Adrenal gland (tissue), 5 donors: Measurements from ENCODE around the gene IL1A.

Experiments
- POLR2A ChIP-seq, 2 donors: fragments of 450-650 bp; IDR thresholded peaks; one replicate each; pipeline ENCODE4 v1.6.1; 2017; ENCODE audit warnings: antibody characterized with exemption in 2 of 2, mild to moderate bottlenecking in 2 of 2, moderate library complexity in 1 of 2
- TF ChIP-seq, protein P1 (sequence below), 6 experiments: fragments of 450-650 bp in 4 of 6; fragments of 200-600 bp in 2 of 6; sonication (generic) in 1 of 6; IDR thresholded peaks; 1 replicate in 5 of 6; 2 replicates in 1 of 6; pipeline versions ENCODE4 v1.5.1 to v1.8.0; 2016 to 2021; ENCODE audit warnings: antibody characterized with exemption in 6 of 6, mild to moderate bottlenecking in 2 of 6, moderate library complexity in 1 of 6
- donor health status: DM: no; HTN: no; CAD: no.

DNA sequence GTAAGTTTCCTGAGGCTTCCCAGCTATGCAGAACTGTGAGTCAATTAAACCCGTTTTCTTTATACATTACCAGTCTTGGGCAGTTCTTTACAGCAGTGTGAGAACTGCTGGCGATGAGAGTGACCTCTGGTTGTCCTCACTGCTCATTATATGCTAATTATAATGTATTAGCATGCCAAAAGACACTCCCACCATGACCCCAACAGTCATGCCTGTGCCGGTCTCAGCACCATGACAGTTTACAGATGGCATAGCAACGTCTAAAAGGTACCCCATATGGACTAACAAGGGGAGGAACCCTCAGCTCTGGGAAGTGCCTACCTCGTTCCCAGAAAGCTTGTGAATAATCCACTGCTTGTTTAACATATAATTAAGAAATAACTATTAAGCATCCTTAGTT, 8.1 kb upstream of the IL1A start:
- TF ChIP-seq, protein P1, sequence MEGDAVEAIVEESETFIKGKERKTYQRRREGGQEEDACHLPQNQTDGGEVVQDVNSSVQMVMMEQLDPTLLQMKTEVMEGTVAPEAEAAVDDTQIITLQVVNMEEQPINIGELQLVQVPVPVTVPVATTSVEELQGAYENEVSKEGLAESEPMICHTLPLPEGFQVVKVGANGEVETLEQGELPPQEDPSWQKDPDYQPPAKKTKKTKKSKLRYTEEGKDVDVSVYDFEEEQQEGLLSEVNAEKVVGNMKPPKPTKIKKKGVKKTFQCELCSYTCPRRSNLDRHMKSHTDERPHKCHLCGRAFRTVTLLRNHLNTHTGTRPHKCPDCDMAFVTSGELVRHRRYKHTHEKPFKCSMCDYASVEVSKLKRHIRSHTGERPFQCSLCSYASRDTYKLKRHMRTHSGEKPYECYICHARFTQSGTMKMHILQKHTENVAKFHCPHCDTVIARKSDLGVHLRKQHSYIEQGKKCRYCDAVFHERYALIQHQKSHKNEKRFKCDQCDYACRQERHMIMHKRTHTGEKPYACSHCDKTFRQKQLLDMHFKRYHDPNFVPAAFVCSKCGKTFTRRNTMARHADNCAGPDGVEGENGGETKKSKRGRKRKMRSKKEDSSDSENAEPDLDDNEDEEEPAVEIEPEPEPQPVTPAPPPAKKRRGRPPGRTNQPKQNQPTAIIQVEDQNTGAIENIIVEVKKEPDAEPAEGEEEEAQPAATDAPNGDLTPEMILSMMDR (IDR thresholded peaks at IDR 0.05): no peak
- no peak for TF ChIP-seq POLR2A (IDR thresholded peaks at IDR 0.05)
